ENCODE measurements around the gene TP63.
"Not testable (repeated sequence)": the region's sequence is repeated elsewhere in the genome, so short reads cannot be mapped to it uniquely, and the experiment has no call there.

TP63 gene

DNA sequence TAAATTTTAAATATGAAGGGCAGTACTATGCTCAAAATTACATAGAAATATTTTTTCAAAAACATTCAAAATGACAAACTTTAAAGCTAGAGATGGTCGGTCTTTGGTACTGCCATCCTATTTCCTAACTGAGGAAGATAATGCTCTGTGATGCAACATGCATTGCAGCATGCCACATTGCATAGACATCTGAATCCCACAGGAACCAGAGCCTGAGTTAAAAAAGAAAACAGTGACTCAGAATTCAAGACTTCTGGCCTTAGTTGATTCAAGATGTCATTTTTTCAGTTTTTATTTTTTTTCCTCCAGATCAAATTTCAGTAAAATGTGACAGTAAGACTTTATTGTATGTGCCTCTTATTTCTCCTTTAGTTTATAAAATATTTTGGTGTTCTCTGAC lies 33.1 kb downstream of the TP63 start:
- TF ChIP-seq, protein P1, sequence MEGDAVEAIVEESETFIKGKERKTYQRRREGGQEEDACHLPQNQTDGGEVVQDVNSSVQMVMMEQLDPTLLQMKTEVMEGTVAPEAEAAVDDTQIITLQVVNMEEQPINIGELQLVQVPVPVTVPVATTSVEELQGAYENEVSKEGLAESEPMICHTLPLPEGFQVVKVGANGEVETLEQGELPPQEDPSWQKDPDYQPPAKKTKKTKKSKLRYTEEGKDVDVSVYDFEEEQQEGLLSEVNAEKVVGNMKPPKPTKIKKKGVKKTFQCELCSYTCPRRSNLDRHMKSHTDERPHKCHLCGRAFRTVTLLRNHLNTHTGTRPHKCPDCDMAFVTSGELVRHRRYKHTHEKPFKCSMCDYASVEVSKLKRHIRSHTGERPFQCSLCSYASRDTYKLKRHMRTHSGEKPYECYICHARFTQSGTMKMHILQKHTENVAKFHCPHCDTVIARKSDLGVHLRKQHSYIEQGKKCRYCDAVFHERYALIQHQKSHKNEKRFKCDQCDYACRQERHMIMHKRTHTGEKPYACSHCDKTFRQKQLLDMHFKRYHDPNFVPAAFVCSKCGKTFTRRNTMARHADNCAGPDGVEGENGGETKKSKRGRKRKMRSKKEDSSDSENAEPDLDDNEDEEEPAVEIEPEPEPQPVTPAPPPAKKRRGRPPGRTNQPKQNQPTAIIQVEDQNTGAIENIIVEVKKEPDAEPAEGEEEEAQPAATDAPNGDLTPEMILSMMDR (IDR thresholded peaks at IDR 0.05; ENCODE audit: control extremely low read depth, extremely low read depth, low read depth, missing control alignments) = no peak
- no peak for DNase-seq (ENCODE audit: extremely low spot score)
- ChIA-PET CTCF (interaction anchor here (1.1 to 2.4 kb wide), 7 partner anchors 10 to 108 kb away, joined by 3 to 9 read pairs (median 4); no protein-coding TSS in a partner anchor), POLR2A (no interaction called here)

DNA sequence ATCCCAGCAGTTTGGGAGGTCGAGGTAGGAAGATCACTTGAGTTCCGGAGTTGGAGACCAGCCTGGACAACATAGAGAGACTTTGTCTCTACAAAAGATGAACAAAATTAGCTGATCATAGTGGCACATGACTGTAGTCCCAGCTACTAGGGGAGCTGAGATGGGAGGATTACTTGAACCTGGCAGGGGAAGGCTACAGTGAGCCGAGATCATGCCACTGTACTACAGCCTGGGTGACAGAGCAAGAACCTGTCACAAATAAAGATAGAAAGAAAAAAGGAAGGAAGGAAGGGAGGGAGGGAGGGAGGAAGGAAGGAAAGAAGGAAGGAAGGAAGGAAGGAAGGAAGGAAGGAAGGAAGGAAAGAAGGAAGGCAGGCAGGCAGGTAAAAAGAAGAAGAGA lies 41.2 kb downstream of the TP63 start:
- DNase-seq (ENCODE audit: extremely low spot score) = not testable (repeated sequence)
- POLR2A ChIA-PET = interaction anchor here (0.6 kb wide), 1 partner anchor 88 kb away, joined by 3 read pairs; no protein-coding TSS in a partner anchor
- CTCF ChIA-PET = interaction anchor here (0.7 to 1.2 kb wide), 3 partner anchors 11 to 19 kb away, joined by 3 read pairs; no protein-coding TSS in a partner anchor

DNA sequence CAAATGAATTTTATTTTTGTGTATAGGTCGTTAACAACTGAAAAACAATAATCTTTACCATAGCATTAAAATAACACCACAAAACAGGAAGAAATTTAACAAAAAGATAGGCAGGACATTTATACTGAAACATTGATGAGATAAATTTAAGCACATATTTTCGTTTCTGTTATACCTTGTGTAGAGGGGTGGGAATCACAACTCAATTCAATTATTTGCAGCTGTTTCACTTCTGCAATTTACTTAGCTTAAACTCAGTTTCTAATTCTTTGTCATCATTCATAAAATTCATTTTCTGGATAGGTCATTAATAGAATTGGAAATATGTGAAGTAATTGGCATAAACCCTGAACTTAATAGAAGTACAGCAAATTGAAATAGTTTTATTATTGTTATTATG lies 42.3 kb downstream of the TP63 start:
- TF ChIP-seq, protein P1 (IDR thresholded peaks at IDR 0.05; ENCODE audit: control extremely low read depth, extremely low read depth, low read depth, missing control alignments) = no peak
- ChIA-PET POLR2A (no interaction called here), CTCF (interaction anchor here (1.0 to 2.5 kb wide), 5 partner anchors 9 to 162 kb away, joined by 3 to 5 read pairs (median 3); no protein-coding TSS in a partner anchor)
- peak; percentile 21 for DNase-seq (ENCODE audit: extremely low spot score)

DNA sequence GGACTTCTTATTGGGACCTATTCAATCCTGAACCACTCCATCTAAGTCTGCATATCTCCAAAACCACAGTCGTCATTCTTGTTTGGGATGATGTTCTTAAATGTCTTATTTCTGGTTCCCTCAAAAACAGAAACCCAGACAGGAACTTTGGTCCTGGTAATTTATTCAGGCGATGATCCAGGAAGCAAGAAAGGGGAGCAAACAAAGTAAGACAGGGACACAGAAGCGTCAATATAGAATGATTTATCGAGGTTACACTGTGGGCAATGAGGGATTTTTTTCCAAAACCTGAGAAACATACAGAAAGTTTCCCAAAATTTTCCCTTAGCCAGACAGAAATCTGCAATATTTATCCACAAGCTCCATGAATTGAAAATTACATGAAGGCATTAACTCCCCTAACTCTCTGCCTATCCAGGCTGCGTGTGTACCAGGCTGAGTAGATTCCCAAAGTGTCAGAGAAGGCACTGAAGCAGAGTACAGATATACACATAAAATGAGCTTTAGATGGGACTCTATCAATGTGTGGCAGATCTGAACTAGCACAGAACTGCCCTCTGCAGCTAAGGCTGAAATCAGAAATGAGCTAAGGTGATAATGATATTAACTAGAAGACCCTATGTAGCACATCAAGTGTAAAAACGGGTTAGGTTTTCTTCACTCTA lies 43.2 kb downstream of the TP63 start:
- ChIA-PET CTCF (interaction anchor here (0.8 to 2.5 kb wide), 8 partner anchors 9 to 162 kb away, joined by 3 to 5 read pairs (median 3); no protein-coding TSS in a partner anchor), POLR2A (no interaction called here)

DNA sequence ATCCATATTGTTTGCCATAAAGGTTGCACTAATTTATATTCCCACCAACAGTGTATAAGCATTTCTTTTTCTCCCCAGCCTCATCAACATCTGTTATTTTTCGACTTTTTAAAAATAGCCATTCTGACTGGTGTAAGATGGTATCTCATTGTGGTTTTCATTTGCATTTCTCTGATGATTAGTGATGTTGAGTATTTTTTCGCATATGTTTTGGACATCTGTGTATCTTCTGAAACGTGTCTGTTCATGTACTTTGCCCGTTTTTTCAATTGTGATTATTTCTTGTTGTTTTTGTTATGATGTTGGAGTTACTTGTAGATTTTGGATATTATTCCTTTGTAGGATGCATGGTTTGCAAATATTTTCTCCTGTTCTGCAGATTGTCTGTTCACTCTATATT lies 46.5 kb downstream of the TP63 start:
- CTCF ChIA-PET = no interaction called here
- TF ChIP-seq, protein P1 (IDR thresholded peaks at IDR 0.05; ENCODE audit: control extremely low read depth, extremely low read depth, low read depth, missing control alignments) = no peak
- no peak for DNase-seq (ENCODE audit: extremely low spot score)
- POLR2A ChIA-PET = no interaction called here

More for the DNA sequence above, 43.2 kb downstream of the TP63 start:
- no peak for DNase-seq (ENCODE audit: extremely low spot score)
- TF ChIP-seq, protein P1 (IDR thresholded peaks at IDR 0.05; ENCODE audit: control extremely low read depth, extremely low read depth, low read depth, missing control alignments) = no peak

DNA sequence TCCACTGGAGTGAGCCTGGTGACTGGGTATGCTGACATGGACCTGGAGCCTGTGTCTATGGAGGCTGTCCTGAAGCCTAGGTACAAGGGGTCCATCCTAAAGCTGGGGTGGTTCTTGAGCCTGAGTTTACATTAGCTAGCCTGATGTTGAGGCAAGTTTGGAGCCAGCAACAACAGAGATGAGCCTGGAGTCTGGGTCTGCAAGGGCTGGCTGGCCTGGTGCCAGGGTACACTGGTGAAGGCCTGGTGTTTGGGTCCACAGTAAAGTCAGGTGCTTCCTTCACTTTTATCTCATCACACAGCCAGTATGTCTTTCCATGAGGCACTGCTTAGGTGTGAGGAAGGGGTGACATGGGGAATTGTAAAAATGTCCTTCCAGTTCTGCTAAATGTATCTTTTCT lies 49.5 kb downstream of the TP63 start:
- DNase-seq (ENCODE audit: extremely low spot score) = no peak
- CTCF ChIA-PET = interaction anchor here (1.0 to 2.6 kb wide), 3 partner anchors 10 to 32 kb away, joined by 4 to 7 read pairs (median 6); no protein-coding TSS in a partner anchor
- TF ChIP-seq, protein P1 (IDR thresholded peaks at IDR 0.05; ENCODE audit: control extremely low read depth, extremely low read depth, low read depth, missing control alignments) = no peak
- POLR2A ChIA-PET = no interaction called here

DNA sequence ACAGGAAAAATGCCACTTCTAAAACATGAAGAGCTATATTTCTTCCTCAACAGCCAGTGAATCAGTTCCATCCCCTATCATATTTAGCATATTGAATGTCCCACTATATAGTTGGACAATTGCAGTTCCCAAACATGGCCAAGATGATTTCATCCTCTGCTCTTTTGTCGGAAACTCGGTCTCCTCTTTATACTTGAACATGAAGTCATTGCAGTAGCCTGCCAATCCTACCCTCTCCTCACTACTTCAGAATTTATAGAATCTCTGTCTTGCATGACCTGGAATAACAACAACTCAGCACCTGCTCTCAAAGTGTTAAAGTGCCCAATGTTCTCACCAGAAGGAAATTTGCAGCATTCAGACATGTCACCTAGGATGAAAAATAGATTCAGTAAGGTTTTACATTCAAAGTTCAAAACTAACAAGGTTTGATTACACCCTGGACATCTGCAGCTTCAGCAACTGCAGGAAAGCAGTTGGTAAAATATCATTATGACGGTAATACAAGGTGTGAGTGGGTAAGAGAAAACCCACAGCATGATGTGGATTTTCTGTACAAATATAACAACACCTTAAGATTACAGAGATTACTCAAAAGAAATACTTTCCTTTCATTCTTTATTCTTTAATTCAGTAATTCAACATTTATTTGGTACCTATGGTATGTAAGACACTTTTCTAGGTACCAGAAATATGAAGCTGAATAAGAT lies 52.5 kb downstream of the TP63 start:
- TF ChIP-seq, protein P1 (IDR thresholded peaks at IDR 0.05; ENCODE audit: control extremely low read depth, extremely low read depth, low read depth, missing control alignments) = no peak
- ChIA-PET POLR2A (no interaction called here), CTCF (interaction anchor here (0.7 to 1.5 kb wide), 5 partner anchors 9 to 172 kb away, joined by 3 to 4 read pairs (median 3); no protein-coding TSS in a partner anchor)
- no peak for DNase-seq (ENCODE audit: extremely low spot score)

All from GM10248 (cell line).